Measurements from ENCODE around the gene DEFB112.

The DEFB112 gene

GRCh38 chr6:49995278-49995677, 54.5 kb downstream of the DEFB112 start:
- DNase-seq (ENCODE audit: low read depth in 3 of 3): no peak

All from stimulated activated CD4-positive, alpha-beta T cell treated with anti-CD3 and anti-CD28 coated beads, TNF-alpha, amount 100 ng/mL, for 48 hours (primary cell).